Thyroid gland (tissue), 4 donors: ENCODE data around the gene RNF26. TPM values are rescaled to one million over a fixed set of nuclear protein-coding genes. Genes with fewer than 3 reads are reported as not detected.
A peak's percentile ranks its signal among the peaks of the same experiment; 100 is the strongest.

Source experiments
- DNase-seq, 2 donors: peaks; one replicate each; pipeline ENCODE4 v3.0.0-alpha.2; 2019
- H3K27ac ChIP-seq, 3 donors: fragments of 200-600 bp; sonication (generic); 1 replicate in 2 of 3; 2 replicates in 1 of 3; pipeline ENCODE4 v1.5.1; 2016 to 2019; ENCODE audit warnings: mild to moderate bottlenecking in 1 of 3, moderate library complexity in 1 of 3
- H3K27me3 ChIP-seq: fragments of 200-600 bp; sonication (generic); one replicate; pipeline ENCODE4 v1.5.1; 2019
- H3K36me3 ChIP-seq, 2 donors: fragments of 200-600 bp; sonication (generic); one replicate each; pipeline ENCODE4 v1.5.1; 2016 to 2019
- H3K4me1 ChIP-seq, 2 donors: fragments of 200-600 bp; sonication (generic); one replicate each; pipeline ENCODE4 v1.5.1; 2017 to 2019
- H3K4me3 ChIP-seq, 3 donors: fragments of 200-600 bp; sonication (generic); replicated peaks in 1 of 3; 1 replicate in 2 of 3; 2 replicates in 1 of 3; pipeline ENCODE4 v1.5.1; 2016; ENCODE audit warnings: mild to moderate bottlenecking in 1 of 3
- H3K9me3 ChIP-seq: fragments of 200-600 bp; sonication (generic); one replicate; pipeline ENCODE4 v1.5.1; 2017
- CTCF ChIP-seq, 6 experiments: fragments of 200-600 bp in 3 of 6; fragments of 450-650 bp in 3 of 6; sonication (generic) in 3 of 6; IDR thresholded peaks; one replicate each; pipeline ENCODE4 v1.5.1; 2016 to 2019; ENCODE audit warnings: antibody characterized with exemption in 6 of 6, mild to moderate bottlenecking in 2 of 6, inconsistent platforms in 1 of 6, moderate library complexity in 1 of 6
- POLR2A ChIP-seq, 2 donors: fragments of 450-650 bp; IDR thresholded peaks; one replicate each; pipeline ENCODE4 v1.6.1; 2017; ENCODE audit warnings: antibody characterized with exemption in 2 of 2, mild to moderate bottlenecking in 2 of 2, moderate library complexity in 1 of 2
- WGBS, 2 donors: methylation state at CpG; one replicate each; pipeline ENCODE4 v1.1.5; 2017; 5-methylcytosine and 5-hydroxymethylcytosine counted together
- intact Hi-C: fragments of 100-400 bp; cut with DNase I; formaldehyde crosslinking; loops from one replicate; pipeline ENCODE4 v1.15.1; 2023
- total RNA-seq, 4 donors: library from RNA; depleted of rRNA; stranded (reverse); fragments of >200 nt; gene quantifications; one replicate each; pipeline ENCODE4 v1.2.3, GENCODE V29; 2016

The RNF26 gene
- total RNA-seq, 4 donors from 2014 or later, result 10.1 to 18.9 (median 14.1) TPM

GRCh38 chr11:119309411-119309810, 24.9 kb upstream of the RNF26 start:
- Histone ChIP-seq H3K36me3 (no peaks in the 10 kb centered on the region), H3K9me3 (no peaks in the 10 kb centered on the region), H3K27me3 (no peaks in the 10 kb centered on the region), H3K4me3 (no peak overlapping the region), H3K27ac (no peak overlapping the region), H3K4me1 (no peaks in the 10 kb centered on the region)
- TF ChIP-seq POLR2A (IDR thresholded peaks at IDR 0.05) (no peak), CTCF (IDR thresholded peaks at IDR 0.05) (no peak)
- 91 to 99% methylated on average over 9 to 11 of the region's 11 CpGs for whole genome bisulfite sequencing, 2 donors
- no peak for DNase-seq
- intact Hi-C loops, result no loop called here

- Histone ChIP-seq H3K4me1 (peaks cover under 1 to 3% of the 10 kb centered on the region in 2 donors), H3K36me3 (no peaks in the 10 kb centered on the region)
Observed at GRCh38 chr11:119309953-119310681, 24.2 kb upstream of the RNF26 start.

GRCh38 chr11:119310682-119311052, 23.7 kb upstream of the RNF26 start:
- peaks cover 6 to 8% of the 10 kb centered on the region in 2 donors for H3K4me1 ChIP-seq
- no peaks in the 10 kb centered on the region for H3K36me3 ChIP-seq
- no peak overlapping the region for H3K27ac ChIP-seq
- WGBS, 2 donors, result 86 to 88% methylated on average over 15 to 17 of the region's 20 CpGs
- H3K9me3 ChIP-seq, result no peaks in the 10 kb centered on the region
- no peak for TF ChIP-seq POLR2A (IDR thresholded peaks at IDR 0.05)
- no peak for TF ChIP-seq CTCF (IDR thresholded peaks at IDR 0.05)
- H3K4me3 ChIP-seq, result no peak overlapping the region
- H3K27me3 ChIP-seq, result peaks cover 5% of the 10 kb centered on the region
- intact Hi-C loops, result no loop called here
- DNase-seq, result no peak

More at GRCh38 chr11:119309953-119310681, 24.2 kb upstream of the RNF26 start:
- Histone ChIP-seq H3K27me3 (no peaks in the 10 kb centered on the region), H3K27ac (no peak overlapping the region), H3K9me3 (no peaks in the 10 kb centered on the region), H3K4me3 (no peak overlapping the region)
- DNase-seq, result no peak
- TF ChIP-seq CTCF (IDR thresholded peaks at IDR 0.05) (no peak), POLR2A (IDR thresholded peaks at IDR 0.05) (no peak)
- intact Hi-C loops, result no loop called here
- 83% methylated on average over 16 to 17 of the region's 17 CpGs for WGBS, 2 donors

GRCh38 chr11:119314726-119315125, 19.6 kb upstream of the RNF26 start:
- DNase-seq, result no peak
- Histone ChIP-seq H3K36me3 (no peaks in the 10 kb centered on the region), H3K9me3 (no peaks in the 10 kb centered on the region), H3K4me1 (peaks cover 18 to 30% of the 10 kb centered on the region in 2 donors), H3K27ac (peak overlapping the region in 1 of 3 donors; percentile 65), H3K4me3 (peak overlapping the region in 1 of 3 donors; percentile 24), H3K27me3 (peaks cover 12% of the 10 kb centered on the region)
- intact Hi-C loops, result no loop called here
- no peak for TF ChIP-seq CTCF (IDR thresholded peaks at IDR 0.05)
- no peak for TF ChIP-seq POLR2A (IDR thresholded peaks at IDR 0.05)
- 67 to 76% methylated on average over 17 to 18 of the region's 18 CpGs for whole genome bisulfite sequencing, 2 donors
